Nephron progenitor cell (in vitro differentiated cells): ENCODE data around the gene B4GALNT1.
"Not testable (repeated sequence)": the region's sequence is repeated elsewhere in the genome, so short reads cannot be mapped to it uniquely, and the experiment has no call there.

ENCODE experiments used
- DNase-seq: peaks from one replicate; pipeline ENCODE4 v3.0.0; 2021
- H3K27ac Mint-ChIP-seq: 2 replicates; pipeline ENCODE4 v1.8.0; 2021; ENCODE audit warnings: mild to moderate bottlenecking, moderate library complexity, mixed read lengths
- H3K27me3 Mint-ChIP-seq: 2 replicates; pipeline ENCODE4 v1.8.0; 2021; ENCODE audit warnings: mild to moderate bottlenecking, low read depth, mixed read lengths; ENCODE audit not compliant: poor library complexity
- H3K36me3 Mint-ChIP-seq: 2 replicates; pipeline ENCODE4 v1.8.0; 2021; ENCODE audit warnings: low read depth, mixed read lengths
- H3K4me1 Mint-ChIP-seq: 2 replicates; pipeline ENCODE4 v1.8.0; 2021; ENCODE audit warnings: mixed read lengths
- H3K4me3 Mint-ChIP-seq: 2 replicates; pipeline ENCODE4 v1.8.0; 2021; ENCODE audit warnings: mild to moderate bottlenecking, moderate library complexity, mixed read lengths
- H3K9me3 Mint-ChIP-seq: 2 replicates; pipeline ENCODE4 v1.8.0; 2021; ENCODE audit warnings: mild to moderate bottlenecking, moderate library complexity, mixed read lengths
- CTCF ChIP-seq: fragments of 200-600 bp; sonication (generic); IDR thresholded peaks from 2 replicates; pipeline ENCODE4 v1.5.0; 2021; ENCODE audit warnings: antibody characterized with exemption

B4GALNT1 gene

GRCh38 chr12:57618966-57619433, 14.0 kb downstream of the B4GALNT1 start:
- H3K36me3 Mint-ChIP-seq = peaks cover 42% of the 10 kb centered on the region
- H3K4me3 Mint-ChIP-seq = peak overlapping the region; percentile 78
- H3K27ac Mint-ChIP-seq = no peak overlapping the region
- peaks cover 100% of the 10 kb centered on the region for H3K27me3 Mint-ChIP-seq
- H3K4me1 Mint-ChIP-seq = peaks cover 27% of the 10 kb centered on the region
- DNase-seq = no peak
- TF ChIP-seq CTCF = no peak
- peaks cover 3% of the 10 kb centered on the region for H3K9me3 Mint-ChIP-seq

- not testable (repeated sequence) for H3K4me3 Mint-ChIP-seq, DNase-seq, H3K27ac Mint-ChIP-seq, H3K9me3 Mint-ChIP-seq
- Mint-ChIP-seq H3K36me3 (peaks cover 47% of the 10 kb centered on the region), H3K27me3 (peaks cover 100% of the 10 kb centered on the region), H3K4me1 (peaks cover 27% of the 10 kb centered on the region)
These were observed 14.6 kb downstream of the B4GALNT1 start for GRCh38 chr12:57618431-57618830.

- no peak for DNase-seq
- Mint-ChIP-seq H3K4me3 (no peak overlapping the region), H3K27me3 (peaks cover 100% of the 10 kb centered on the region), H3K36me3 (peaks cover 52% of the 10 kb centered on the region), H3K27ac (no peak overlapping the region), H3K4me1 (peaks cover 27% of the 10 kb centered on the region), H3K9me3 (peaks cover 3% of the 10 kb centered on the region)
- no peak for TF ChIP-seq CTCF
These were observed 15.1 kb downstream of the B4GALNT1 start for GRCh38 chr12:57617942-57618341.

- Mint-ChIP-seq H3K27ac (no peak overlapping the region), H3K4me3 (no peak overlapping the region), H3K9me3 (peaks cover 3% of the 10 kb centered on the region), H3K27me3 (peaks cover 96% of the 10 kb centered on the region), H3K4me1 (peaks cover 30% of the 10 kb centered on the region), H3K36me3 (peaks cover 53% of the 10 kb centered on the region)
- no peak for TF ChIP-seq CTCF
- no peak for DNase-seq
These were observed 16.5 kb downstream of the B4GALNT1 start for GRCh38 chr12:57616383-57617101.

GRCh38 chr12:57615637-57616036, 17.4 kb downstream of the B4GALNT1 start:
- no peak for DNase-seq
- Mint-ChIP-seq H3K27me3 (peaks cover 92% of the 10 kb centered on the region), H3K4me3 (no peak overlapping the region)

GRCh38 chr12:57614948-57615500, 18.0 kb downstream of the B4GALNT1 start:
- Mint-ChIP-seq H3K4me1 (peaks cover 22% of the 10 kb centered on the region), H3K36me3 (peaks cover 53% of the 10 kb centered on the region), H3K4me3 (no peak overlapping the region), H3K9me3 (peaks cover 3% of the 10 kb centered on the region), H3K27ac (no peak overlapping the region), H3K27me3 (peaks cover 92% of the 10 kb centered on the region)
- no peak for DNase-seq
- TF ChIP-seq CTCF = no peak

More at GRCh38 chr12:57615637-57616036, 17.4 kb downstream of the B4GALNT1 start:
- Mint-ChIP-seq H3K36me3 (peaks cover 53% of the 10 kb centered on the region), H3K4me1 (peaks cover 21% of the 10 kb centered on the region), H3K27ac (no peak overlapping the region), H3K9me3 (peaks cover 3% of the 10 kb centered on the region)
- TF ChIP-seq CTCF = no peak
